HG02759 (cell line): ENCODE results near the gene GBX1.

Source experiments
- ATAC-seq: cut with Tn5 transposase; IDR thresholded peaks from one replicate; pipeline ENCODE4 v1.9.1; 2021; ENCODE audit warnings: mild to moderate bottlenecking, moderate library complexity; ENCODE audit not compliant: unreplicated experiment

The GBX1 gene

DNA sequence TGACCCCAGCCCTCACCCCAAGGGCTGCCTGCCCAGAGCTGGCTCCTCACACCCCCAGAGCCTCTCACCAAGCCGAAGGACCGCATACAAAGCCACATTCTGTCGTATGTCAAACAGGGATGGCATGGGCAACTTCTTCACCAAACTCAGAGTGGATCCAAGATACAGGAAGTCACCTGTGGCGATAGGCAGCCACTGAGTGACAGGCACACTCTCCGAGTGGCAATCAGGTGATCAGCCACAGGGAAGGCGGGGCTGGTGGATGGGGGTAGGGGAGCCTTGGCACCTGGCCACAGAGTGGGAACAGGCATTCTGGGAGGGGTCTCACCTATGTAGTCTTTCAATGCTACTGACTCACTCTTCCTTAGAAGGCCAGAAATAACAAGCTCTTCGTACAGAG is 26.7 kb upstream of the GBX1 start:
- ATAC-seq, result no peak

GRCh38 chr7:151193203-151193978 is 25.9 kb upstream of the GBX1 start:
- ATAC-seq, result no peak

DNA sequence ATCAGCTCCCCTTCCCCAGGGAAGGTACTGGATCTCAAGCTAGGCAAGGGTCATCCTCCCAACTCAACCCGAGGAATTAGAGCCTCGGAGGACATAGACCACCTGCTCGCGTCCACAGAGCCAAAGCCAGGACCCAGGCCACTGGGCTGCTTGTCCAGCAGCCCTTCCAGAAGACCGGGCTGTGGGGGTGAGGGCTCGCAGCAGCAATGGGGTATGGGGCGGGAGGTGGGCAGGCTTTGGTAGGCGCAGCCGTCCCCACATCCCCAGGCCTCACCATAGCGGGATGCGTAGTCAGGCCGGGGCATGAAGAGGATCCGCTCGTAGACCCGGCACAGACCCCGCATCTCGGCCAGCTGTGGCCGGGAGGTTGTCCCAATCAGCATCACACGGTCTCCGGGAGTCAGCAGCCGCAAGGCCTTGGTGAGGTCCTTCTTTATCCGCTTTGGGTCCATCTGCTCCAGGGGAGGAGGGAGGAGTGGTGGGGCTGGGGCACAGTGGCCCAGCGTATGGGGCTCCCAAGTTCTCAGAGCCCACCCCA is 24.6 kb upstream of the GBX1 start:
- no peak for ATAC-seq

DNA sequence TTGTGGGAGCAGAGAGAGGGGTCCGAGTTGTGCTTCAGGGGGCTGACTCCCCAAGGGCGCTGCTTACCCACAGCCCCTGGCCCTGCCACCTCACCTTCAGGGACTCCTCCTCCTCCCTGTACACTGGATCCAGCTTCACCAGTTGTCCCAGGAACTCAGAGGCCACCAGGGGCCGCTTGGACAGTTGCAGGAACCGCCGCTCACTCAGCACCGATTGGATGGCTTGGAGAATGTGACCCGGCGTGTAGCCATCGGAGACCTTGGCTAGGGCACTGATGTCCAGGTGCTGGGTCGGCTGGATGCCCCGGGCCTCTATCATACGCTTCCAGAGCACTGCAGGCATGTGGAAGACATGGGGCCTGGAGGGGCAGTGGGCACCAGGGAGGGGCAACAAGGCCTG is 24.1 kb upstream of the GBX1 start:
- ATAC-seq, result no peak

DNA sequence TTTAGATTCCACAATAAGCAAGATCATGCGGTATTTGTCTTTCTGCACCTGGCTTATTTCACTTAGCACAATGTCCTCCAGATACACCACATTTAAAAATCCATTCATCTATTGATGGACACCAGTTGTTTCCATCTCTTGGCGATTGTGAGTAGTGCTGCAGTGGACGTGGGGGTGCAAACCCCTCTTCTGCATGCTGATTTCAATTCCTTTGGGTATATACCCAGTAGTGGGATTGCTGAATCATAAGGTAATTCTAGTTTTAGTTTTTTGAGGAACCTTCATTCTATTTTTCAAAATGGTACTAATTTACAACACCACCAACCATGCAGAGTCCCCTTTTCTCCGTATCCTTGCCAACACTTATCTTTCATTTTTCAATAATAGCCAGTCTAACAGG is 21.5 kb upstream of the GBX1 start:
- ATAC-seq, result no peak

DNA sequence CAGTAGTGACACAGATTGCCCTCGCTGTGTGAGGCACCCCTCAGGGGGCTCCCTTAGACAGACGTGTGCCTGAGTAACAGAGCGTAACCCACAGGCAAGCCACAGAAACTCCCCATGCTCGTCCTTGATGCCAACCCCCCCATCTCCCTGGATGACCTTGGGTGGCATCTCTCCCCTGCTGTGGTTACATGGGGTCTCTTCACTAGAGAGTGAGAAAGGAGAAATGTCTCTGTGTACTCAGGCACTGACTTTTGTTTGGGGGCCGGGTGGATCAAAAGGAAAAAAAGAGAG is 20.7 kb upstream of the GBX1 start:
- ATAC-seq, result no peak

DNA sequence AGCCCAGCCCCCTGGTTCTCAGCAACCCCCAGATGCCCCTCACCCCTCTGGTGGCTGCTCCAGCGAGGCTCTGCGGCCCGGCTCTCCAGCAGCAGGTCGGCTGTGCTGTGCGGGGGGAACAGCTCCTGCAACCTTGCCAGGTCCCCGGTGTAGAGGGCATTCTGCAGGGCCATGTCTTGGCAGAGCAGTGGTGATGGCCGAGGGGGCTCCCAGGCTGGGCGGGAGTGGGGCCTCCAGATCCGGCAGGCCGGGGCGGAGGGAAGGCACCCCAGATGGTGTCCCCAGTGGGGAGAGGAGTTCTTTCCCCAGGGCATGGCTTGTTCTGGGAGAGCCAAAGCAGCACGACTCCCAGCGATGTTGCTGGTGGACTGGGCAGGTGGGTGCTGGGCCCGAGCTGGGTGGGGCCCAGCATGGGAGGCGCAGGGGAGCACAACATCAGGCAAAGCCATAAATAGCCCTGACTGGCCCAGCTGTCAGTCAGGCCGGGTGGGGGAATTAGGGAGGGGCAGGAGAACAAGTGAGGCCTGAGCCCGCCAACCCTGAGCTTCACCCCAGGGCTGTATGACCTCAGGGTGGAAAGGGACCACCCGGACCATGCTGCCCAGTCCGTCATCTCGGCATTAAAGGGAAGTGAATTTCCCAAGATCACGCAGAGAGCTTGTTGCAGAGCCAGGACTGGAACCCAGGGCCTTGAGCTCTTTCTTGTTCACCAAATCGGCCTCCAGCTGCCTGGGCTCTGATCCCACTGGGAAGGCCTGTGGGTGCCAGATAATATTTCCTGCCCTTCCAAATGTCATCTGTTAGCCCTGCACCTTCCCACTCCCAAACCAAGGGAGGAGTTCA is 20.1 kb upstream of the GBX1 start:
- no peak for ATAC-seq

DNA sequence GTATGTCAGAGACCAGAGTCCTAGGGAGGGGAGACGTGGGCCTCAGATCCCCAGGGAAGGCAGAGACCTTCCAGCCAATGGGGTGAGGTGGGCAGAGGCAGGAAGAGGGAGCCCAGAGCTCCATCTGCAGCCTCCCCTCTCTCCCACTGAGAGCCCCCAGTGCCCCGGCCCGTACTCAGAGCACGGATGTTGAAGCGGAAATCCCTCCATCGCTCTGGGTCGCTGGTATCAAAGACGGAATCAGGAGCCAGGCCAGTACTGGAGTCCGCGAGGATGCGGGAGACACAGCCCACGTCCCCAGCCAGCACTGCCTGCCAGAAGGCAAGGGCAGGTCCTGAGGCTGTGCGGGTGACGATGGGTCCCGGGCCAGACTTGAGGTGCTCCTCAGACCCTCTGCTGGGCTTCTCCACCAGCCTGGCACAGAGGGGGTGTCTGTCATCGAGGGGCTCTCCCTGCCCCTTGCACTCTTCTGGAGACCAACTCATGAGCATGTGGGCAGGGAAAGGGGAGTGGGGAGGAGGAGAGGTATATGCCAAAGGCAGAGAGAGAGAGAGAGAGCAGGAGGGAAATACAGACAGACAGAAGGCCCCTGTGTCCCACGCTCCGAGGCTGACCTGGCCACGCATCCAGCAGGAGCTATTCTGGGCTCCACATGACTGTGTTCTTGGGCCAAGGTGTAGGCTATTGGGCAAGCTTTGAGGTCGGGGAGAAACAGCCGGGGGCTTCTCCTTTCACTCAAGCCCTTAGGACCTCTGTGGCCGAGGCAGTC is 19.3 kb upstream of the GBX1 start, which contains the start of gene ASB10:
TSS of gene ASB10 (minus strand) at position 611 of the 769 bp plus-strand sequence. CDS start at position 491, 120 bp downstream.
- no peak for ATAC-seq

GRCh38 chr7:151185762-151186639 is 18.5 kb upstream of the GBX1 start:
- no peak for ATAC-seq

- no peak for ATAC-seq
These were observed 13.5 kb upstream of the GBX1 start for GRCh38 chr7:151181011-151181431.

GRCh38 chr7:151179946-151180345 is 12.5 kb upstream of the GBX1 start:
- ATAC-seq, result no peak

DNA sequence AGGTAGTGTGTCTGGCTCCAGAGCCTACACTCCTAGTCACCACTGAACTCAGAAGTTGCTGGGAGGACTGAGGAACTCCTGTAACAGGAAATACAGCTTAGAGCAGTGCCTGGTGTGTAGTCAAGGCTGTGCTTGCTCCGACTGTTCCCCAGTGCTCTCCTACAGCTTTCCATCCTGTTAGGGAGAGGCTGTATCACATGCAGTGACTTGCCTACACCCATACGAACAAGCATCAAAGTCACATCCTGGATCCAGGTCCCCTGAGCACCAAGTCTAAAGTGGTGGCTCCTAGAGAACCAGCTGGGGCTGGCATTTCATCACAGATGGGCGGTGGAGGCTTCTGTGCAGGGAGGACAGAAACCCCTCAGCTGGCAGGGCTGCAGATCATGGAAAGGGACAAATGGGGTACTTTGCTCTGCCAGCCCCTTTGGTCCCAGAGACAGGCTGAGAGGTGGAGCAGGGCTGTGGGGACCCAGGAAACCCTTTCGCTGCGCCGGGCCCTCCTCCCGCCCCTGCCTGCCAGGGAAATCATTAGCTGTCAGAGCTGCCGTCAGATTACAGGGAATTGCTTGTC is 11.9 kb upstream of the GBX1 start:
- ATAC-seq, result no peak

DNA sequence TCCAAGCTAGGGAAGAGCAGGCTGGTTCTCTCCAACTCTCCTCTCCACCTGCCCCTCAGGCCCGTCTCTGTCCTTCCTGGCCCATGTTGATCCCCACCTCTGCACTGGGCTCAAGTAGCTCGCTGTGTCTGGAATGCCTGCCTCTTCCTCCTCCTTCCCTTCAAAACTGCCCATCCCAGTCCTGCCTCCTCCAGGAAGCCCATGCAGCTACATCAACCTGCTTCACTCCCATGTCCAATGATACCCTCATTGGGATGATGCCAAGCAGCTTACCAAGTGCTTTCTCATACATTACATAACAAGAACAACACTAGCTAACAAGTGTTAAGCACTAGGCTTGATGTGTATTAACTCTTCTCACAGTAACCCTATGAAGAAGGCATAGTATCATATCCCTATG is 11.3 kb upstream of the GBX1 start:
- no peak for ATAC-seq

GRCh38 chr7:151178236-151178635 is 10.7 kb upstream of the GBX1 start:
- ATAC-seq, result no peak

GRCh38 chr7:151177310-151177709 is 9.8 kb upstream of the GBX1 start:
- ATAC-seq, result no peak

DNA sequence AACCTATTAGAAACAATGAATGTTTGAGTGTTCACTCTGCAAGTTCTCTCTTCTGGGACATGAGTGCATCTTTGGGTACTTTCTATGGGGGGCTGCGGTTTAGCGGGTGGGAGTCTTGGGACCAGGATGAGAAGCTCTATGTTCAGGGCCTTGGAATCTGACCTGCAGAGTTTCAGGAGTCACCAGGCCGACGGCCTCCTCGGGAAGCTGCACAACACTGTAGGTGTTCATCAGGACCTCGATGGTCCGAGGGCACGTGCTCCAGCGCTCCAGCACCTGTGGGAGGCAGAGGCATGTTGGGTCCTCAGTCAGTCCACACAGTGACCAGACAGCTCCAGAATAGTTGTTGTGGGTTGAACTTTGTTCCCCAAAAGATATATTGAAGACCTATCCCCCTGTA is 8.9 kb upstream of the GBX1 start:
- no peak for ATAC-seq

GRCh38 chr7:151175793-151176311 is 8.4 kb upstream of the GBX1 start:
- no peak for ATAC-seq

- no peak for ATAC-seq
These were observed 7.7 kb upstream of the GBX1 start for GRCh38 chr7:151175047-151175792.
